HG03103 (cell line): ENCODE measurements around the gene DNM3.

ENCODE experiments used
- ATAC-seq: cut with Tn5 transposase; IDR thresholded peaks from one replicate; pipeline ENCODE4 v1.9.1; 2021; ENCODE audit warnings: low read depth; ENCODE audit not compliant: unreplicated experiment

Gene DNM3

GRCh38 chr1:171963762-171964161, 122.5 kb downstream of the DNM3 start:
- no peak for ATAC-seq

GRCh38 chr1:171965777-171966176, 124.5 kb downstream of the DNM3 start:
- ATAC-seq: no peak

GRCh38 chr1:171966426-171967220, 125.3 kb downstream of the DNM3 start:
- no peak for ATAC-seq

DNA sequence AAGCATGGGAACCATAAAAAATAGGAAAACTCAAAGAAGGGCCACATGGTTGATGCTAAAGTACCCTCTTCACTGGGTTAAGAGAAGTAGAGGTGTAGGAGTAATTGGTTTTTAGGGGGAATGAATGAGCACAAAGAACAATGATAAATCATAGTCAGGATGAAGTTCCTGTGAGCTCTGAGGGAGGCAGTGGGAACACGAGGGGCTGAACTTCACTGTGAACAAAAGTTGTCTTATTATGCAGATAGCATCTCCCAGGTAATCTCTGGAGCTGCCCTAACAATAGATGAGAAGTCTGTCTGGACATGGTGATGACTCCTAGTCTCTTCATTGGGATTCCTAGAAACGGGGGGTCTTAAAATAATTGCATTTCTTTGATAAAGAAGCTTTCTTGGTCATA, 127.9 kb downstream of the DNM3 start:
- ATAC-seq: no peak

GRCh38 chr1:171969813-171970212, 128.5 kb downstream of the DNM3 start:
- no peak for ATAC-seq

DNA sequence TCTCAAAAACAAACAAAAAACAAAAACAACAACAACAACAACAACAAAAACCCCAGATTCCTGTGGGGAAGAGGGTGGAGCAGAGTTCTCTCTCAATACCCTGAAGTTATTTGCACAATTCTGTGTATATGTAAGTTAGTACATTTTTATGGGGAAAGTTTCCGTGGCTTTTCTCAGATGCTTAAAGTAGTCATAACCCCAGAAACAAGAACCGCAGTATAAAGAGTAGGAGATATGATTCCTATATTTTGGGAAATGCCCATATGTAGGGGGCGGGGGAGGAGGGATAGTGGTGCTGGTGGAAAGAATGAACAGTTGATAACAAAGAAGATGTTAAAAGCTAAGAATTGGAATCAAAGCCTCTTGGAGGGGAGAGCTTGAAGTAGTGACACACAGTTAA, 131.5 kb downstream of the DNM3 start:
- no peak for ATAC-seq

DNA sequence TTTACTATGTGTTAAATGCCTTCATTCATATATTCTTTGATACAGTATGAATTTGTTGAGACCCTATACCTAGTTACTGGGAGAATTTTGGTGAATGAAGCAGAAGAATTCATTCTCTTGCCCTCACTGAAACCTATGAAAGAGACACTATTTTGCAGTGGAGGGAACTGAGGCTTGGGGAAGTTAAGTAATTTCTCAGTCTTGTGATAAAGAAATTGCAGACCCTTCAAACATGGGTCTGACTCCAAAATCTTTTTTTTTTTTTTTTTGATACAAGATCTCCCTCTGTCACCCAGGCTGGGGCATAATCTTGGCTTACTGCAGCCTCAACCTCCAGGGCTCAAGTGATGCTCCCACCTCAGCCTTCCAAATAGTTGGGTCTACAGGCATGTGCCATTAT, 132.1 kb downstream of the DNM3 start:
- no peak for ATAC-seq

DNA sequence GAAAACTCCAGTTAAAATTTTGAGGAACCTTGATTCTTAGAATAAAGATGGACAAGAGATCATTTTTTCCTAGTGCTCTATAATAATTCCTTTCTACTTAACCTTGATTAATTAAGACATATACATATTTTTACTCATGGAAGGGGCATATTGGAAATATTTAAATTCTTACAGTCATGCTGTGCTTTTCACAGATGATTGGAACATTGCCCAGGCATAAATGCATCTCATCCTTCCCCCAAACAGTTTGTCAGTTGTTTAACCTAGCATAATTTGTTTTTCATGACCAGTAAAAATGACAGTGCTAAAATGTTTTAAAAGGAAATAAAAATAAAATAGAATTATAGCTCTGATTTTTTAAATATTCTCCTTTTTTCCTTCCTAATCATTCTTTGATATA, 140.0 kb downstream of the DNM3 start:
- ATAC-seq: no peak

DNA sequence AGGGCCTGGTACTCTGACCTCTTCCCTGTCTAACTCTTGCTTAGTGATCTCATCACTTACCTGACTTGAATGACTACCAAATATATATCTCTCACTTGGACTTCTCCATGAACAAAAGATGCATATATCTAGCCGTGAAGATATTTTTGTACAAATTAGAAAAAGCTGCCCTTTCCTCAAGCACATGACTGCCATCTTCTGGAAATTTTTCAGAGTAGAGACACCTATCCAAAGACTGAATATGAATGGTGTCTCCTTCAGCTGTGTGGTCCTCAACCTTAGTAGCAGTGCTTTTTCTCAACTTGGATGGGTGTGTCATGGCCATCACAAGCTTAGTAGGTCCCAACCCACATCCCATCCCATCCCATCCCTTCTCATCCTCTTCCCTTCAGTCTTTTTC, 142.3 kb downstream of the DNM3 start:
- ATAC-seq: no peak

DNA sequence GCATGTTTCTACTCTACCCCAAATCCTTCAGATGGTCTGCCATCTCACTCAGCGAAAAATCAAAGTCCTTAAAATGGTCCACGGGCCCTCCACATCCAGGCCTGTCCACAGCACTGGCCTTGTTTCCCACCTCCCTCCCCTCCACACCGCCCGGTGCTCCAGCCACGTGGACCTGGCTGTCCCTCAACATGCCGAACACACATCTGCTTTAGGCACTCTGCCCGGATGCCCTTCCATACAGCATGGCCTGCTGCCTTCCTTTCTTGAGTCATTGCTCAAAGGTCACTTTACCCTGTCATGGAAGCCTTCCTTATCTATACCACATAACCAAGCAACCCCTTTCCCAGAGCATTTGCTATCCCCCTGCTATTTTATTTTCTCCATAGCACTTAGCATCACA, 143.0 kb downstream of the DNM3 start:
- no peak for ATAC-seq

GRCh38 chr1:171984850-171985485, 143.7 kb downstream of the DNM3 start:
- ATAC-seq: no peak

DNA sequence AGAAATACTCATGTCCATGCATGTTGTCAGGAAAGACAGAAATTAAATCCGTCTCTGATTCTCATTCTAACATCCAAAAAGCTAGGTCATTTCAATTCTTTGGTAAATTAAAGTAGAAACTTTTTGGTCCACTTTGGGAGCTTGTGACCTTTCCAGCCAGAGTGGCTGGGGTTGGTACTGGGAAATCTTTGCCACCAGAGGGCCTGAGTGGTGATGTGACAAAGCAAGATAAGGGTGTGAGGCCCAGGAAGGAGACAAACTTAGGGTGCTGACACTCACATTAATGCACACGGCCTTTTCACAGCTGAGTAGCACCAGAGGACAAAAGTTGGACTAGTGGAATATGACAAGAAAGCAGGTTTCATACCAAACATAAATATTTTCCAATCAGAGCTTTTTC, 144.3 kb downstream of the DNM3 start:
- ATAC-seq: no peak

DNA sequence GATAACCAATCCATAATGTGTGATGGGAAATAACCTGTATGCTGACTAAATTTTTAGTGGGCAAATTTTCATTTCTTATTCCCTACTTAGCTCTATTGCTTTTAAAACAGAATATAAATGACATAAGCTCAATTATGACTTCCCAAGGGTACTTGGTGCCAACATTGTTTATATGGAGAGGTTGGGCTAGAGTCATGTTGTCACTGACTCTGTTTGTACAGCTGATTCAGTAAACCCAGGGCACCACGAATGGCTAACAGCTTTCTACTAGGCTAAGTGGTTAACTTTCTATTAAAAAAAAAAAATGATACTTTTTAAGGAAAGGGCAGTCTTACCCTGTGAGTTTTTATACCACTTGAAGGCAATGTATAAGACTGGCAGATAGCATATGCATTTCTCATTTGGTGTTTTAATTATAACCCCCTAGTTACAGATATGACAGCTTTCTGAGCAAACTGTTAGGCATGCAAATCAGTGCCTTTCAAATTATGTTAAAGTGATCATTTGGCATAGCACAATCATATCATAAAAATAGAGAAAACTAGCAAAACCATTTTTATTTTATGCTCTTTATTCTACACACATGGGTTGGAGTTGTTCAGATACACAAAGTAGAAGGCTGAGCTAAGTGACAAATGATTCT, 147.1 kb downstream of the DNM3 start:
- ATAC-seq: no peak

DNA sequence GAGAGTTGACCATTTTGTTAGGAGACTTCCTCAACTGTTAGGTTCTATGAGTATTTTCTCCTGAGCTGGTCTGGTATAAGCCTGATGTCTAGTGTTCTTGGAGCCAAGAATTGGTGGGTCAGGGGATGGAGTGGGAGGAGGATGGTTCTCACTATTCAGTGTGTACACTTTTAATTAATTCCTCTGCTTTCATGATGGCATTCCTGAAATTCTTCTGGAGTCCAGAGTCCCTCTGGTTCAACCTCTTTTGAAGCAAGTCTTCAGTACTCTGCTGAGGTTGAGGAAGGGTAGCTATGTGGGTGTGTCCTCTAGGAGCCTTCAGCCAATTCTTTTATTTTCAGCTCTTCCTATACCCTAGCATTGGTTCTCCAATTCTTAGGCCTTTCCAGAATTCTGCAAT, 149.1 kb downstream of the DNM3 start:
- ATAC-seq: no peak

DNA sequence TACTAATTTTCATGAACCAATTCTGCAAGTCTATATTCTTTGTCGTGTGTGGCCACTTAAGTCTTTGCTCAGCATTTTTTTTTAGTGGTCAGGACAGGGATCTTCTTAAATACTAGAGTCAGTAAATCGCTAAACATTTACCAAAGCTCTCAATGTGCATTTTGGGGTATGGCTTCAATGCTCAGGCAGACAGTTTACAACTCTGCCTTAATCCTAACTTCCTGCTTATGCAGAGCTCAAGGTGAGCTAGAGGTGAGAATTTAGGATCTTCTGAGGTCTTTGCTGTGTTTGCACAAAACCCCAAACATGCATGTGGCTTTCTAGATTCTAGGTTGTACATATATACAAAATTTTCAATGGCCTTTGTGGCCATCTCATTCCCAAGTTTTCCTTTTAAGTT, 153.0 kb downstream of the DNM3 start:
- no peak for ATAC-seq

- no peak for ATAC-seq
Measured at GRCh38 chr1:171995573-171995972, 154.3 kb downstream of the DNM3 start.

DNA sequence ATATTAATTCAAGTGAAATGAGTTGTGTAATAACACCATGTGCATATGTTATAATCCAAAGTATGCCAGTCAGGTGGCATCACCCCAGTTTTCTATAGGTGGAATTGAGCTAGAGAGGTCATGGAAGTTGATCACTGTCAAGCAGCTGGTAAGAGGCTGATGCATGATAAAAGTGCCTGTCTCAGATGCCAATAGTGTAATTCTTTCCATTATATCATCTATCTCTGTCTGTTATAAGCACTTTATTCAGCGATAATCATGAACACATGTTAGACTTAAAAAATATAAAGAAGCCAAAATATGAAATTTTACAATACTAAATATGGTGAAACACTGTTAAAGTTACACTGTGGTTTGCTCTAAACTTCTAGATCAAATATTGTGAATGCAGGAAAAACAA, 156.6 kb downstream of the DNM3 start:
- ATAC-seq: no peak

DNA sequence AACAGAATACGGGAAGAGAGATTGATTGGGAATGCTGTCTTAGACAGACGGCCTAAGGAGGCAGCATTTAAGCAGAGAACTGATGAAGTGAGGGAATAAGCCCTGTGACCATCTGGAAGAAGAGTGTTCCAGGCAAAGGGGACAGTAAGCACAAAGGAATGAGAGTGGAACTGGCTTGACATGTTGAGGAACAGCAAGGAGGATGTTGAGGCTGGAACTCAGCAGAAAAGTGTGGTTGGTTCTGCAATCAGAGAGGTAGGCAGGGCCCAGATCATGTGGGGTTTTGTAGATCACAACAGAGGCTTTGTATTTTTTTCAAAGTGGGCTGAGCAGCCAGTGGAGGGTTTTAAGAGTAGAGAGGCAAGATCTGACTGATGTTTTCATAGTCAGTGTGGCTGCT, 157.4 kb downstream of the DNM3 start:
- ATAC-seq: no peak

GRCh38 chr1:171999756-172000155, 158.5 kb downstream of the DNM3 start:
- no peak for ATAC-seq

DNA sequence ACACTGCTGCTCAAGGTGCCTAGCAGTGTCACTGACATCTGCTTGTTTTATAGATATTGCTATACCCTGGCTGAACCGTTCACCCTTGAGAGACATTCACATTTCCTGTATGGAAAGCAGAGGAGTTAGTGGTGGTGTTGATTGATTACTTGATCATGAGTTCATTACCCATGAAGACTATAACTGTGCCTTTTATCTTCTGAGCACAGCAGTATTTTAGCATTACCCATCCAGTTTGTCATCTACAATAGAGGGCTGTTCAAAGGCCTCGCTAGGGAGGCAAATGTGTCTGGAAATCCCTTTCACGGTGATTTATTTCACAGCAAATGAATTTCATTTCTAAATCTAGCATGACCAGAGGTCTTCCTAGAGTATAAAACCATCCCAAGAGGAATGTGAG, 160.0 kb downstream of the DNM3 start:
- ATAC-seq: no peak

- no peak for ATAC-seq
Measured at GRCh38 chr1:172002725-172003345, 161.5 kb downstream of the DNM3 start.
